ENCODE results near the gene NGEF.
"Not testable (repeated sequence)": the region's sequence is repeated elsewhere in the genome, so short reads cannot be mapped to it uniquely, and the experiment has no call there.

Gene NGEF

GRCh38 chr2:233013027-233013461 lies at the start of gene NGEF:
NGEF (minus strand) TSS chr2:233013256; CDS start chr2:232974890, 38,366 bp downstream.
- DNase-seq, result no peak

DNA sequence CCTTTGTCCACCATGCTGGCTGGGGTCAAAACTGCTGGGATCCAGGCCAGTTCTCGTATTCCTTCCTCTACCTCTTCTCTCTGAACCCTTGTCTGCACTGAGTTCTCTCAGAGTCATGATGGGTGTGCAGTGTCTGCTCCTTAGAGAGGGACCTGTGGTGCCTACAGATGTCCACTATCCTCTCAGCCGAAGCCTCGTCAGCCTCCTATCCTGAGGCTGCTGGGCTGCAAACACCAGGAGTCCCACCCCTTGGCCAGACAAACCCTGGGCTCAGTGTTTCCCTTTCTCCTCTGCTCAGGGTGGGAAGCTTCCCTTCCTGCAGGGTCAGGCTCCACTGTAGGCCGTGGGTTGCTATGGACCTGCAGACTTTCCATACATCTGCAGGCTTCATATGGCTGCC lies 49.4 kb upstream of the NGEF start:
- DNase-seq, result no peak

DNA sequence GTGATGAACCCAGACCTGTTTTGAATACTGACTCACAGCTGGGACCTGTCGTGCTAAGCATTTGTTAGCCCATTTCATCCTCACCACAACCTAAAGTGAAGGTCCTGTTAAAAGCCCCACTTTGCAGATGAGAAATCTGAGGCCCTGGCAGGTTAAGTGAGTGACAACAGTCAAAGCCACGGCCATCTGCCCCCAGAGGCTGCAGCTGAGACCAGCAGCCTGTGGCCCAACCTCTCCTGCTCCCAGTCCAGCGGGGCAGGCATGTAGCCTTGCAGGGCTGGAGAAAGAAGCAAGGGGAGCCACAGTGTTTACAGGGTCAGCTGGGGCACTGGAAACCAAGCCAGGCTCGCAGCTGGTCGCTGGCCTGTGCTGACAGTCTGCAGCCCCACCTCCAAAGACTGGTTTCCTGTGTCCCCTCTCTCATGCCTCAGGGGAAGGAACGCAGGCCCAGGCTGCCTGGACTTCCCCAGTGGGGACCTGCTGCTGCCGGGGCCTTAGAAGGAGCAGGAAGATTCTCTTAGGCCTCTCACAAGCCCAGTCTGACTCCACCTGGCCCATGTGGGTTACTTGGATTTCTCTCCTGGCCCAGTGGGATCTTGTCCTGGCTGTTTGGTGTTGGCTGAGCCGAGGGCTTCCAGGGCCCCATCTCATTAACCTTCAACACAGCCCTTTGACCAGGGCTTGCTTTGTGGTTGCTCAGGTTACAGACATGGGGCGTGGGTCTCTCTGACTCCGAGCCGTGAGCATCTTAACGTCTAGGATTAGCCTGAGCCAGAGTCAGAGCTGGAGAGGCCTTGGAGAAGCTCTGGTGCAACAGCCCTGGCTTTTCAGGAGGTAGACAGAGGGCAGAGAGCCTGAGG lies 48.8 kb upstream of the NGEF start:
- no peak for DNase-seq

GRCh38 chr2:233060980-233061590 lies 48.0 kb upstream of the NGEF start:
- no peak for DNase-seq

GRCh38 chr2:233060501-233060979 lies 47.5 kb upstream of the NGEF start:
- DNase-seq, result no peak

DNA sequence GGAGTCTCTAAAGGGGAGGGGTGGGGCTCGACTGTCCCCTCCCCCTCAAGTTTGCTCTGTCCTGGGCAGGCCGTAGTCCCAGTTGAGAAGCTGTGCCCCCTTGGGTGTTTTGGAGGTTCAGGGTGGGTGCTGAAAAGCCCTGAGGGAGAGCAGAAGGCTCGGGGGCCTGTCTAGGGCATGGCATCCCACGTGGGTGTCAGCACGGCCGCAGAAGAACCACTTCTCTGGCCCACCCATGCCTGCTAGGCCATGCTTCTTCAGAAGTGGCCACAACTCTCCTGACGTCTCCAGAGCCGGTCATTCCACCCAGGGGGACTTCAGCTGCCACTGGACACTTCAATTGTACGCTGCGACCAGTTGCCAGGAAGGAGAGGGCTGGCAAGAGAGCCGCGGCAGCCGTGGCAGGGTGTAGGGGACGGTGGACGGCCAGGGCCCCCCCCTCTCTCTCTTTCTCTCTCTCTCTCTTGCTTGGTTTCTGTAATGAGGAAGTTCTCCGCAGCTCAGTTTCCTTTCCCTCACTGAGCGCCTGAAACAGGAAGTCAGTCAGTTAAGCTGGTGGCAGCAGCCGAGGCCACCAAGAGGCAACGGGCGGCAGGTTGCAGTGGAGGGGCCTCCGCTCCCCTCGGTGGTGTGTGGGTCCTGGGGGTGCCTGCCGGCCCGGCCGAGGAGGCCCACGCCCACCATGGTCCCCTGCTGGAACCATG lies 46.9 kb upstream of the NGEF start, which contains the start of gene INPP5D:
Gene INPP5D (plus strand): TSS at position 546 of the 704 bp plus-strand sequence. CDS start 137 bp downstream, at position 683.
- no peak for DNase-seq

DNA sequence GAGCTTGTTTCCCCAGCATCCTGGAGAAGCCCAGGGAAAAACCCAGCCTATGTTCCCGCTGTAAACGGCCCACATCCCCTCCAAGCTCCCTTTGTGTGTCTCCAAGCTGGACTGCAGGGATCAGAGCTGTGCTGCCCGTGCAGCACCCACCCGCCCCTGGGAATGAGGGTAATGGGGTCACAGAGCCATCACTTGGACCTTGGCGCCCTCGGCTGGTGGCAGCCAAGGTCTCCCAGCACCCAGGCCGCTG lies 46.4 kb upstream of the NGEF start:
- DNase-seq, result no peak

DNA sequence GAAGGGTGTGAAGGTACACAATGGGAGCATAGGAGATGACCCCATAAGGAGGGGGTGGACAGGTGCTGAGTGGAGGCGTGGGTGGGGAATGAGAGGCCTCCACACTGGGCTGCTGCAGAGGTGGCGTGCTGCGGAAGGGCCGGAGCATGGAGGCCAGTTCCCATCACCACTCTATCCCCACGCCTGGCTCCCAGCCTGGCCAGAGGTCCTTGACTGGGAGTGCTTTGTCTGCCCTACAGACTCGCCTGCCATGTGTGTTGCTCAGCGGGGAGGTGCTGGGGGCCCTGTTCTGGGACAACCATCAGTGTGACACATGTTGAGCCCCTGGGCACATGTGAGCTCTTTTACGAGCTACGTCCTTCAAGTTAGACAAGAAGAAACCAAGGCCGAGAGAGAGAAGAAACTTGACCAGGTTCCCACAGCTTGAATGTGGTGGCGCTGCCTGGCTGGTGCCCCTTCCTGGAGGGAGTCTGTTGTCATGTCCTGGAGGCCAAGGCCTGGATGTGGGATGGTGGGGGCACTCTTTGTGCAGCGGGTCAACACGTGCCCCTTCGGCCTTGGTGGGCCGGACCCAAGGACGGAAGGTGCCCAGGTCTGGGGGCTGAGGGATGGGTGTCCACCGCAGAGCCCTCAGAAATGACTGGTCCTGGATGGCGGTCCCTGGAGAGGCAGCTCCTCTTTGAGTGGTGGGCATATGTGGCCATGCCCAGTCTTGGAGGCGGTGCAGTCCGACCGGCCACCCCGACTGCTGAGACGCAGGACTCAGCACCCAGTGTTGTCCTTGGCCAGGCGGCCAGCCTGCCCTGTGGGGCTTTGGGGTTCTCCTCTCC lies 45.9 kb upstream of the NGEF start:
- no peak for DNase-seq

- no peak for DNase-seq
Observed at GRCh38 chr2:233056961-233057605, 44.0 kb upstream of the NGEF start.

DNA sequence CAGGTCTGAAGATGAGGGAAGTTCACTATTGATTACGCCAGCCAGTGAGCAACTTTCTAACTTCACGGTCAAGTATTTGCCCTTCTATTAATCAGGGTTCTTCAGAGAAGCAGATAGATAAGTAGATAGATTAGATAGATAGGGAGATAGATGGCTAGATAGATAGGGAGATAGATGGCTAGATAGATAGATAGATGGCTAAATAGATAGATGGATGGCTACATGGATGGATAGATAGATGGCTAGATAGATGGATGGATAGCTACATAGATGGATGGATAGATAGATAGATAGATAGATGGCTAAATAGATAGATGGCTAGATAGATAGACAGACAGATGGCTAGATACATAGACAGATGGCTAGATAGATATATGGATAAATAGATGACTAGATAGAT lies 42.3 kb upstream of the NGEF start:
- no peak for DNase-seq

DNA sequence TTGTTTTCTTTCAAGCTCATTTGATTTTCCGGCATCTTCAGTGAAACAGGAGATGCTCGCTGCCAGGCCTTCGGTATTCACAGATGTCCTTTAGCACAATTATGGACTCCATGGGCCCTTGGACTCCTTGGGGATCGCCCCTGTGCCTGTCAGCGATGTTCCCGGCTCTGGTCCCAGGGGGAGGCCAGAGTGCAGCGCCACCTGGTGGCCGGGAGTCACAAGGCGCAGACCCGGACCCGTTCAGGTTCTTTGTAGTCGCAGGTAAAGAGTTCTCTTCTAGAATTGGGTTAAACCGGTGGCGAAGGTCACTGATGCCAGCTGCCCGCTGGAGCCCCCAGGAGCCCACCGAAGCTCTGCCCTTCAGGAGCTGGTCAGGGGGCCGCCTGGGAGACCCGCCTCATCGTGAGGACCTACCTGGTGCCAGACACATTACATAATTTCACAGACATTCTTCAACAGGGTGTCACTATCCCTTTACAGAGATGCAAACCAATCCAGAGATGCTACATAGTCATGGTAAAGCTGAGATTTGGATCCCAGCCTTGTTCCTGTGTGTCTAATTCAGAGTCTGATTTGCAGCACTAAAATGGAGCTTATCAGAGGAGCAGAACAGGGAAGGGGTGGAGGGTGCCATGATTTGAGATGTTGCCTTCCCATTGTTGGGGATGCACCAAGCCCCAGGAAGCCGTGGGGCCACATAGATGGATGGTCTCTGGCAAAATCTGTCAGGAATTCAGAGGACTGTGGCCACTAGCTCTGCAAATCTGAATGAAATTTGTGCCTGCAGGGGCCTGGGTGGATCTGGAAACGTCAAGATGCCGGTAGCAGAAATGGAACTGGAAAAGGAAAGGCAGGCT lies 41.1 kb upstream of the NGEF start:
- DNase-seq, result no peak

GRCh38 chr2:233052517-233052916 lies 39.5 kb upstream of the NGEF start:
- DNase-seq, result not testable (repeated sequence)

GRCh38 chr2:233051241-233052149 lies 38.4 kb upstream of the NGEF start:
- DNase-seq, result no peak

DNA sequence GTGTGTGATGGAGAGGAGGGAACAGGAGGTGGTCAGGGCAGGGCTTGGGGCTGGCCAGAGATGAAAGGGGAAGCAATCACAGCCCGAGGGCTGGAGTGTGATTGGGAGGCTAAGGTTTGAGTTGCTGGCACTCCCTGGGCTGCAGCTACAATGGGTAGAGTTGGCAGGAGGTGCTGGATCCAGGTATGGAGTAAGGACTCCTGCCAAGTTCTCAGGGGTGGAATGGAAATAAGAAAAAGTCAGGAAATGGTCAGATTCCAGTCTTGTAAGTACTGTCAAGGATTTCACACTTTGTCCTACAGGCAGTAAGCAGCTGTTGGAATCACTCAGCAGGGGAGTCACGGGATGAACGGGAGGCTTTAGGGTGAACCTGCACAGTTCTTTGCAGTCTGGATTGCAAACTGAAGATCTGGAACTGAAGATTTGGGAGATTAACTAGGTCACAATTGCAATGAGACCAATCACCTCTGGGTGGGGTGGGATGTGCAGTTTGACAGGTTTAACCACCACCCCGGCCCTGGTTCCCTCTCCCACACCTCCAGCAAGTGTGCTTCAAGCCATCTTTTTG lies 36.2 kb upstream of the NGEF start:
- no peak for DNase-seq

GRCh38 chr2:233048569-233049193 lies 35.6 kb upstream of the NGEF start:
- DNase-seq, result no peak

DNA sequence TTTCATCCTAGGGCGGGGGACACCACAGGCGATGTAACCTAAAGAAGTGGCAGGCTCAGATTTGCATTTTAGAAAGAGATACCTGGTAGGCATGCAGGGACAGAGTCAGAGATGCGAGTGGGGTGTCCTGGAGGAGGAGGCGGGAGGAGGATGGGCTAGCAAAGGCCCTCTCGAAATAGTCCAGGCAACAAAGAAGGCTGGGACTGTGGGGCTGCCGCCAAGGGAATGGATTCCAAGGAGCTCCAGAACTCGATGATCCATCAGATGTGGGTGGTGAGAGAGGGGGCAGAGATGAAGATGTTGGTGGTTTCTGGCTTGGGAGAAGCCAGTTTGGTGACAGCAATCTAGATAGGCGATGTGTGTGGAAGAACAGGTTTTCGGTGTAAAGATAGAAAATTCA lies 34.6 kb upstream of the NGEF start:
- DNase-seq, result no peak

GRCh38 chr2:233047206-233047605 lies 34.1 kb upstream of the NGEF start:
- no peak for DNase-seq

DNA sequence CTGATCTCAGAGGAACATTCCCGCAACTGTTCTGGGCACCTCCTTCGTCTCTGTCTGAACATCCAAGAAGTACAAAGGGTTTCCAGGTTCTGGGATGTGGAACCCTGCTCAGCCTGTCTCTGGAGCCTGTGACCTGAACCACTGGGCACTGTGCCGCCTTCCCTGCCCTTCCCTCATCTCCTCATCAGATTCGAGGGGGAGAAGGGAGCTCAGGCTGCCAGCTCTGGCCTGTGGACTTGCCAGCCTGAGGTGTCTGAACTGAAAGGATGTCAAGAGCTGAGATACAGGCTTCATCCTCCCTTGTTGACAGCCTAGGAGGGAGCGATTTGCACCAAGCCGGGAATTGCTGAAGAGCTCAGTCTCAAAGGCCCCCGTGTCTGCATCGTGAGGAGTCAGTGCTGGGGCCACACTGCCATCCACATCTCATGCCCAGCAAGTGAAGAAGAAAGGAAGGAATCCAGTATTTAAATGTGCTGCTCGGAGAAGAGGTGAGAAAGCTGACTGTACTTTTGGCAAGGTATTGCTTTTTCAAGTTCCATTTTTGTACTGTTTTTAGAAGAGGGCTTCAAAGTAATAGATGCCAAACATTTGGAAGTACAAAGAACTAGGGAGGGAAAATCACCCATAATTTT lies 32.0 kb upstream of the NGEF start:
- no peak for DNase-seq

GRCh38 chr2:233042549-233042948 lies 29.5 kb upstream of the NGEF start:
- no peak for DNase-seq
